K562 (cell line): ENCODE measurements around the gene SLC17A4.

Experiments used
- NCOR1 ChIP-seq: fragments of 450-650 bp; IDR thresholded peaks from 2 replicates; pipeline ENCODE4 v1.6.1; 2016; ENCODE audit warnings: mild to moderate bottlenecking, moderate library complexity
- TEAD4 ChIP-seq, 2 experiments: sonication (generic) in 1 of 2; formaldehyde crosslinking in 1 of 2; IDR thresholded peaks; 2 replicates each; pipeline versions ENCODE4 v1.6.1 to v1.8.0; 2012 to 2022; ENCODE audit warnings: borderline replicate concordance in 1 of 2, inconsistent platforms in 1 of 2, low read length in 1 of 2, mild to moderate bottlenecking in 1 of 2, missing genetic modification reagents in 1 of 2
- TF ChIP-seq, protein P1 (sequence below): sonication (generic); formaldehyde crosslinking; IDR thresholded peaks from 2 replicates; pipeline ENCODE4 v1.8.0; 2022; ENCODE audit warnings: mild to moderate bottlenecking, missing genetic modification reagents

- TF ChIP-seq NCOR1 (no peak), TEAD4 (IDR thresholded peaks at IDR 0.05; ENCODE audit: low read length) (no peak), TEAD4 (CRISPR knock-in tag; IDR thresholded peaks at IDR 0.05; ENCODE audit: borderline replicate concordance) (no peak)
- TF ChIP-seq, protein P1, sequence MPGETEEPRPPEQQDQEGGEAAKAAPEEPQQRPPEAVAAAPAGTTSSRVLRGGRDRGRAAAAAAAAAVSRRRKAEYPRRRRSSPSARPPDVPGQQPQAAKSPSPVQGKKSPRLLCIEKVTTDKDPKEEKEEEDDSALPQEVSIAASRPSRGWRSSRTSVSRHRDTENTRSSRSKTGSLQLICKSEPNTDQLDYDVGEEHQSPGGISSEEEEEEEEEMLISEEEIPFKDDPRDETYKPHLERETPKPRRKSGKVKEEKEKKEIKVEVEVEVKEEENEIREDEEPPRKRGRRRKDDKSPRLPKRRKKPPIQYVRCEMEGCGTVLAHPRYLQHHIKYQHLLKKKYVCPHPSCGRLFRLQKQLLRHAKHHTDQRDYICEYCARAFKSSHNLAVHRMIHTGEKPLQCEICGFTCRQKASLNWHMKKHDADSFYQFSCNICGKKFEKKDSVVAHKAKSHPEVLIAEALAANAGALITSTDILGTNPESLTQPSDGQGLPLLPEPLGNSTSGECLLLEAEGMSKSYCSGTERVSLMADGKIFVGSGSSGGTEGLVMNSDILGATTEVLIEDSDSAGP (CRISPR knock-in tag), result no peak
These were observed 39.8 kb upstream of the SLC17A4 start for GRCh38 chr6:25714765-25715164.
